Measurements from ENCODE around the gene GRM1. TPM values are rescaled to one million over a fixed set of nuclear protein-coding genes. Genes with fewer than 3 reads are reported as not detected.

Gene GRM1
- total RNA-seq, 4 donors from 2014 or later, result under 0.01 to 0.19 TPM; not detected in 2

GRCh38 chr6:146364816-146365594 is 336.1 kb downstream of the GRM1 start:
- DNase-seq (ENCODE audit: extremely low spot score), result no peak
- TF ChIP-seq EP300 (IDR thresholded peaks at IDR 0.05), result no peak
- no peak for TF ChIP-seq POLR2A (IDR thresholded peaks at IDR 0.05; ENCODE audit: low read depth)
- no peak for TF ChIP-seq POLR2AphosphoS5 (IDR thresholded peaks at IDR 0.05)
- TF ChIP-seq CTCF (IDR thresholded peaks at IDR 0.05), result no peak
- no peaks in the 10 kb centered on the region for H3K36me3 ChIP-seq
- 82% methylated on average over 3 of the region's 3 CpGs for WGBS
- H3K9me3 ChIP-seq, result no peaks in the 10 kb centered on the region
- no peak overlapping the region for H3K4me3 ChIP-seq
- intact Hi-C loops (cut with DNase I), result no loop called here
- H3K4me1 ChIP-seq, result no peaks in the 10 kb centered on the region
- H3K27ac ChIP-seq (replicated peaks in 1 of 4), result no peak overlapping the region
- H3K27me3 ChIP-seq, result no peaks in the 10 kb centered on the region

DNA sequence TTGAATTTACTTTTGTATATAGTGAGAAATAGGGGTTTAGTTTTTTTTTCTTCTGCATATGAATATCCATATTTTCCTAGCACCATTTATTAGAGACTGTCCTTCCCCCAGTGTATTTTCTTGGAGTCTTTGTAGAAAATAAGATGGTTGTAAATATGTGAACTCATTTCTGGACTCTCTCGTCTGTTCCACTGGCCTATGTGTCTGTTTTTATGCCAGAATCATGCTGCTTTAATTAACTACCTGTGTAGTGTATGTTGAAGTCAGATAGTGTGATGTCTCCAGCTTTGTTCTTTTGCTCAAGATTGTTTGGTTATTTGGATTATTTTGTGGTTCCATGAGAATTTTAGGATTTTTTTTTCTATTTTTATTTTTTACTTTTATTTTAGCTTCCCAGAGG is 338.2 kb downstream of the GRM1 start:
- WGBS, result 68% methylated on average over 1 of the region's 1 CpG
- Histone ChIP-seq H3K27ac (replicated peaks in 1 of 4) (no peak overlapping the region), H3K4me3 (no peak overlapping the region), H3K27me3 (no peaks in the 10 kb centered on the region), H3K4me1 (no peaks in the 10 kb centered on the region), H3K36me3 (no peaks in the 10 kb centered on the region), H3K9me3 (no peaks in the 10 kb centered on the region)
- TF ChIP-seq CTCF (IDR thresholded peaks at IDR 0.05) (no peak), POLR2AphosphoS5 (IDR thresholded peaks at IDR 0.05) (no peak)
- DNase-seq (ENCODE audit: extremely low spot score), result no peak
- intact Hi-C loops (cut with DNase I), result no loop called here

DNA sequence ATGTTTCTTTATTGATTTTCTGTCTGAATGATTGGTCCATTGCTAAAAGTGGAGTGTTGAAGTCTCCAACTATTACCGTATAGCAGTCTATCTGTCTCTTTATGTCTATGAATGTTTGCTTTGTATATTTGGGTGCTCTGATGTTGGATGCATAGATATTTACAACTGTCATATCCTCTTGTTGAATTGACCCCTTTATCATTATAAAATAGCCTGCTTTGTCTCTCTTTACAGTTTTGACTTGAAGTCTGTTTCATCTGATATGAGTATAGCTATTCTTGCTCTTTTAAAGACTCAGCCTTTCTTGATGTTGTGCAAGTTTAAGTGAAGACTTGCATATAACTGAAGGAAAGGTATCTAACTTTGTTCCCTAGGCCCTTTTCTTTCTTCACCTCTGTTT is 341.0 kb downstream of the GRM1 start:
- TF ChIP-seq CTCF (IDR thresholded peaks at IDR 0.05), result no peak
- no peak for TF ChIP-seq EP300 (IDR thresholded peaks at IDR 0.05)
- no peak for TF ChIP-seq POLR2A (IDR thresholded peaks at IDR 0.05; ENCODE audit: low read depth)
- no peak for TF ChIP-seq POLR2AphosphoS5 (IDR thresholded peaks at IDR 0.05)
- no peaks in the 10 kb centered on the region for H3K27me3 ChIP-seq
- H3K36me3 ChIP-seq, result no peaks in the 10 kb centered on the region
- 82% methylated on average over 1 of the region's 1 CpG for WGBS
- DNase-seq (ENCODE audit: extremely low spot score), result no peak
- peaks cover 0 to 8% (median 3%) of the 10 kb centered on the region in 4 donors for H3K9me3 ChIP-seq
- no peak overlapping the region for H3K27ac ChIP-seq (replicated peaks in 1 of 4)
- no peak overlapping the region for H3K4me3 ChIP-seq
- intact Hi-C loops (cut with DNase I), result no loop called here
- no peaks in the 10 kb centered on the region for H3K4me1 ChIP-seq

DNA sequence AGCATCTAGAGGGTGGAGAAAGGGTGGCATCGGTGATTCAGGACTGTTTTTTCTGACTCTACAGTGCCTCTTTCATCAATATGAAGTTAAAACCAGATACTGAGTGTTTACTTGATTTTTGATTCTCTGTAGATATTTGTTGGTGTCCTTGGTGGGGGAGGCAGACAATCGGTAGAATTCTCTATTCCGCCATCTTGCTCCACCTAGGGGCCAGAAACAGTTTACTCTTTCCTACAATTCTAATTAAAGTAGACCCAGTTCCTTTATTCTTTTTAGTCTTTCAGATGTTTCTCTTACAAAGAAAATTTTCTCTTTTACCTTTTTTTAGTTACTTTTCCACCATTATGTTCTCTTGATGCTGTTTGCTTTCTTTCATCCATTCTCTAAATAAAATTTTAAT is 352.6 kb downstream of the GRM1 start:
- H3K4me3 ChIP-seq, result no peak overlapping the region
- no peak for TF ChIP-seq EP300 (IDR thresholded peaks at IDR 0.05)
- TF ChIP-seq POLR2AphosphoS5 (IDR thresholded peaks at IDR 0.05), result no peak
- no peak for TF ChIP-seq CTCF (IDR thresholded peaks at IDR 0.05)
- no peak for TF ChIP-seq POLR2A (IDR thresholded peaks at IDR 0.05; ENCODE audit: low read depth)
- intact Hi-C loops (cut with DNase I), result no loop called here
- 90% methylated on average over 3 of the region's 3 CpGs for WGBS
- H3K36me3 ChIP-seq, result no peaks in the 10 kb centered on the region
- no peaks in the 10 kb centered on the region for H3K4me1 ChIP-seq
- H3K27ac ChIP-seq (replicated peaks in 1 of 4), result no peak overlapping the region
- no peak for DNase-seq (ENCODE audit: extremely low spot score)
- no peaks in the 10 kb centered on the region for H3K27me3 ChIP-seq
- no peaks in the 10 kb centered on the region for H3K9me3 ChIP-seq
